Cardiac fibroblast (primary cell): ENCODE results near the gene ZRANB1.

Source experiments
- DNase-seq, 2 donors: peaks; one replicate each; pipeline versions ENCODE4 v3.0.0 to v3.0.0-alpha.2; 2010; ENCODE audit warnings: low read depth in 2 of 2
- H3K4me3 ChIP-seq, 2 donors: replicated peaks in 1 of 2; 1 replicate in 1 of 2; 2 replicates in 1 of 2; pipeline ENCODE4 v1.5.1; 2011; ENCODE audit warnings: low read depth in 2 of 2, low read length in 2 of 2, mild to moderate bottlenecking in 2 of 2, moderate library complexity in 1 of 2
- TF ChIP-seq, protein P1 (sequence below): IDR thresholded peaks from one replicate; pipeline ENCODE4 v1.5.1; 2011; ENCODE audit warnings: low read depth, mild to moderate bottlenecking, low read length, inconsistent platforms

Gene ZRANB1

DNA sequence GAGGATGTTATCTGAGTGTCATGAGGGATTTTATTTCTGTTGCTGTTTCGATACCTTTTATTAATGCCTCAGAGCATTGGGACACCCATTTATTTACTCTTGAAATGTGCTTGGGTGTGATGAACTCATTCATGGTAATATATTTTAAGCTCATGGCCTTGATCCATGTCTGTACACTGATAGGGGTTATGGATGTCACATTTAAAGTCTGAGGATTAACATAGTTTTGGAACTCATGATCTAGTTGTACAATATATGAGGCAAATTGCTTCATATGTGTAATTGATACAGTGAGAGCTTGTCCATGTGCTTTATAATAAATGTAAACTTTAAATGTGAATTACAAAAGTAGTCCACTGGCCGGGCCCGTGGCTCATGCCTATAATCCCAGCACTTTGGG, 23.0 kb upstream of the ZRANB1 start:
- peak in 1 of 2 donors; percentile 24 for DNase-seq
- peak overlapping the region; percentile 86 for H3K4me3 ChIP-seq
- TF ChIP-seq, protein P1, sequence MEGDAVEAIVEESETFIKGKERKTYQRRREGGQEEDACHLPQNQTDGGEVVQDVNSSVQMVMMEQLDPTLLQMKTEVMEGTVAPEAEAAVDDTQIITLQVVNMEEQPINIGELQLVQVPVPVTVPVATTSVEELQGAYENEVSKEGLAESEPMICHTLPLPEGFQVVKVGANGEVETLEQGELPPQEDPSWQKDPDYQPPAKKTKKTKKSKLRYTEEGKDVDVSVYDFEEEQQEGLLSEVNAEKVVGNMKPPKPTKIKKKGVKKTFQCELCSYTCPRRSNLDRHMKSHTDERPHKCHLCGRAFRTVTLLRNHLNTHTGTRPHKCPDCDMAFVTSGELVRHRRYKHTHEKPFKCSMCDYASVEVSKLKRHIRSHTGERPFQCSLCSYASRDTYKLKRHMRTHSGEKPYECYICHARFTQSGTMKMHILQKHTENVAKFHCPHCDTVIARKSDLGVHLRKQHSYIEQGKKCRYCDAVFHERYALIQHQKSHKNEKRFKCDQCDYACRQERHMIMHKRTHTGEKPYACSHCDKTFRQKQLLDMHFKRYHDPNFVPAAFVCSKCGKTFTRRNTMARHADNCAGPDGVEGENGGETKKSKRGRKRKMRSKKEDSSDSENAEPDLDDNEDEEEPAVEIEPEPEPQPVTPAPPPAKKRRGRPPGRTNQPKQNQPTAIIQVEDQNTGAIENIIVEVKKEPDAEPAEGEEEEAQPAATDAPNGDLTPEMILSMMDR = no peak

DNA sequence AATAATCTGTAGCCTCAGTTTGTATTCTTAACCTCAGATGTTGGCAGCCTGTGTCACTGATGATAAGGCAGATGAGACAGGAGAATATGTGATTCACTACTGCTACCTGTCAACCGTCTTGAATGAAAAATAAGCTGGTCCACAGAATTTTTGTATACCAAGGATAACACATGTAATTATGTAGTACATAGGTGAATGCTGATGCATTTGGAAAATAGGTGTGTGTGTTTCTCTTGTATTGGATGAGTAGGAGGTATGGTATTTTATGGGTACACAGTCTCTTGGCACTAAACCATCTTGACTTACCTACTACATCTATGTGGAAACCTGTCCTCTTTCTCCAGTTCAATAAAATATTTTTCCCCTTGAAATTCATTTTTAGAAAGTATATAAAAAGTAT, 20.7 kb upstream of the ZRANB1 start:
- H3K4me3 ChIP-seq = no peak overlapping the region
- no peak for DNase-seq
- TF ChIP-seq, protein P1 = no peak

DNA sequence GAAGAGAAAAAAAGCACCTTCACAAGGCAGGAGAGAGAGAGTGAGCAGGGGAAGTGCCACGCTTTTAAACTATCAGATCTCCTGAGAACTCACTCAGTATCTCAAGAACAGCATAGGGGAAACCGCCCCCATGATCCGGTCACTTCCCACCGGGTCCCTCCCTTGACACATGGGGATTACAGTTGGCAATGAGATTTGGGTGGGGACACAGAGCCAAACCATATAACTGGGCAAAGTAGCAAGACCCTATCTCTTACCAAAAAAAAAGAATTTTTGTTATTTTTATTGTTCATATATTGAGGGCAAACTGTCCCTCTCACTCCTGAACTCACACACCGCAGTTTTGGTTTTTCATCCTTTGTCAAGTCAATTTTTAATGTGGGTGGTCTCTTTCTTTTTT, 18.2 kb upstream of the ZRANB1 start:
- H3K4me3 ChIP-seq = no peak overlapping the region
- no peak for DNase-seq
- TF ChIP-seq, protein P1 = no peak

DNA sequence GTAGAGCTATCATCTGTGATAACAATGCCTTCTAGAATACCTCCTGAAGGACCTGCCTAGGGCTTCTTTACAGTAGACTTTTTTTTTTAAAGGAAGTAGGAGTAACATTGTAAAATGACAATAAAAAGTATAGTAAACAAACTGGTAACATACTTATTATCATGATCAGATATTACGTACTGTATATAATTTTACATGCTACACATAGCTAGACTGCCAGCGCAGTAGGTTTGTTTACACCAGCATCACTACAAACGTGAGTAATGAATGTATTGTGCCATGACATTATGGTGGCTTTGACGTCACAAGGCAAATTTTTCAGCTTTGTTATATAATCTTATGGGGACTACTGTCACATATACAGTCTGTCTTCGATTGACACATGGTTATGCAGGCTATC, 15.4 kb upstream of the ZRANB1 start:
- DNase-seq = no peak
- TF ChIP-seq, protein P1 = no peak

DNA sequence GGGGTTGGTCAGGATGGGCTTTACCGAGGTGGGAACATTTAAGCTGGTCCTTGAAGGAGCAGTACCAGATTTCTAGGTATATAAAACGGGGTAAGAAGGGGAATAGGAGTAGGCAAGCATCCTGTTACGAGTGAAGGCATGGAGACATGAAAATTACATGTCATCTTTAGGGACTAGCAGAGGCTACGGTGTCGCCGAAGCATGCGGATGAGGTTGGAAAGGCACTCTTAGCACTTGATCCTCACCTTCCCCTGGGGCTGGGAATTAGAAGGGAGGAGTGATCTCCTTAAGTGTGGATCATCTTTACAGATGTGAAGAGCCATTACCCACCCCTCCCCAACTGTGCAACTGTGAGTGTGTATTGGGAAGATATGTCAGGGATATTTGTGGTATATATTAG, 13.8 kb upstream of the ZRANB1 start:
- H3K4me3 ChIP-seq = no peak overlapping the region
- DNase-seq = no peak
- TF ChIP-seq, protein P1 = no peak

More for the DNA sequence above, 15.4 kb upstream of the ZRANB1 start:
- H3K4me3 ChIP-seq = no peak overlapping the region

DNA sequence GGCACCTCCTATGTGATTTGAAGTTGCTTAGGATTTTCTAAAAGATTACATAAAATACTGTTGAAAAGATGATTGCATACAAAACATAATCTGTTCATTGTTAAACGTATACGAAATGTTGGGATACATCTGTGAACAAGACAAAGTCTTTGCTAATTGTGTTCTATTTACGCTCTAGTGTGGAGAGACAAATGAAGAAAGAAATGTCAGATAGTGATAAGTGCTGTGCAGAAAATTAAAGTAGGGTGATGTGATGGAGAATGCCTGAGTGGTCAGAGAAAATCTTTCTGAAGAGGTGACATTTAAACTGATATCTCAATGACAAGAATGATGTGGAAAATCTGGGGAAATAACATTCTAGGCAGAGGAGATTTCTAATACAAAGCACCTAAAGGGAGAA, 13.4 kb upstream of the ZRANB1 start:
- no peak overlapping the region for H3K4me3 ChIP-seq
- TF ChIP-seq, protein P1 = no peak
- no peak for DNase-seq

DNA sequence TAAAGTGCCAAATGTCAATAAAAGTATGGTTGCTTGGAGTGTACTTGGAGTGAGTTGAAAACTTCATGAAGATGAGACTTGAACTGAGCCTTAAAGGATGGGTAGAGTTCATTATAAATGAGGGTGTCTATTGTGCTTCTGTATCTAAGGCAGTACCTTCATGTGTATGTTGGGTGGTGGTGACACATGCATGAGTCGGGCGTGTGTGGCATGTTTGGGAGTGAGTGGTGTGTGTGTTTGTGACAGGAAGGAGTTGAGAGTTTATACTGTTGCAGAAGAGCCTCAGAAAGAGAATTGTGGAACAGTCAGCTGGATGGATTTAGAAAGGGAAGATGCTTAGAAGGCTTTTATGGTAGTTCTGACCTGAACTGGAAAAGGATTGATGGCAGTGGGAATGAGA, 6.0 kb upstream of the ZRANB1 start:
- TF ChIP-seq, protein P1 = no peak
- no peak overlapping the region for H3K4me3 ChIP-seq
- DNase-seq = peak in 1 of 2 donors; percentile 55
